H9 (cell line): ENCODE measurements around the gene GALNT7. TPM values are rescaled to one million over a fixed set of nuclear protein-coding genes. Genes with fewer than 3 reads are reported as not detected.
"Not testable (repeated sequence)": the region's sequence is repeated elsewhere in the genome, so short reads cannot be mapped to it uniquely, and the experiment has no call there.

Experiments
- DNase-seq: peaks from one replicate; pipeline ENCODE4 v3.0.0-alpha.2; 2017
- H2AFZ ChIP-seq: one replicate; pipeline ENCODE4 v1.6.1; 2013; ENCODE audit warnings: mild to moderate bottlenecking, low read length, control low read depth, moderate library complexity
- H2AK5ac ChIP-seq: 2 replicates; pipeline ENCODE4 v1.6.1; 2013; ENCODE audit warnings: low read length, control low read depth, mixed read lengths; ENCODE audit not compliant: insufficient read length
- H2BK120ac ChIP-seq: one replicate; pipeline ENCODE4 v1.6.1; 2013; ENCODE audit warnings: low read depth, mild to moderate bottlenecking, low read length, control low read depth, inconsistent platforms; ENCODE audit not compliant: poor library complexity, severe bottlenecking
- H2BK12ac ChIP-seq: 2 replicates; pipeline ENCODE4 v1.6.1; 2013; ENCODE audit warnings: low read length, control low read depth, mixed read lengths, low read depth; ENCODE audit not compliant: insufficient read length
- H2BK15ac ChIP-seq: 2 replicates; pipeline ENCODE4 v1.6.1; 2013; ENCODE audit warnings: low read depth, low read length, control low read depth
- H2BK20ac ChIP-seq: one replicate; pipeline ENCODE4 v1.6.1; 2013; ENCODE audit warnings: low read depth, mild to moderate bottlenecking, low read length, control low read depth, inconsistent platforms; ENCODE audit not compliant: poor library complexity, severe bottlenecking
- H2BK5ac ChIP-seq: 2 replicates; pipeline ENCODE4 v1.6.1; 2013; ENCODE audit warnings: low read length, control low read depth, mixed read lengths; ENCODE audit not compliant: insufficient read length
- H3K14ac ChIP-seq: 2 replicates; pipeline ENCODE4 v1.6.1; 2013; ENCODE audit warnings: low read length, control low read depth; ENCODE audit not compliant: insufficient read depth
- H3K18ac ChIP-seq: 2 replicates; pipeline ENCODE4 v1.6.1; 2013; ENCODE audit warnings: low read depth, mild to moderate bottlenecking, mixed read lengths, low read length, control low read depth; ENCODE audit not compliant: insufficient read length
- H3K23ac ChIP-seq: 2 replicates; pipeline ENCODE4 v1.6.1; 2013; ENCODE audit warnings: low read length, control low read depth, mixed read lengths, low read depth; ENCODE audit not compliant: insufficient read length
- H3K23me2 ChIP-seq: 2 replicates; pipeline ENCODE4 v1.6.1; 2013; ENCODE audit warnings: low read depth, mild to moderate bottlenecking, mixed read lengths, low read length, control low read depth; ENCODE audit not compliant: insufficient read length, poor library complexity, severe bottlenecking
- H3K27ac ChIP-seq: 2 replicates; pipeline ENCODE4 v1.5.1; 2013; ENCODE audit warnings: low read length, control low read depth, mixed read lengths, low read depth; ENCODE audit not compliant: insufficient read length
- H3K27me3 ChIP-seq: 2 replicates; pipeline ENCODE4 v1.6.1; 2013; ENCODE audit warnings: low read length, control low read depth, inconsistent platforms; ENCODE audit not compliant: insufficient read depth
- H3K4ac ChIP-seq: 2 replicates; pipeline ENCODE4 v1.6.1; 2013; ENCODE audit warnings: low read depth, mild to moderate bottlenecking, control low read depth, inconsistent platforms, low read length, moderate library complexity
- H3K4me1 ChIP-seq: 2 replicates; pipeline ENCODE4 v1.6.1; 2013; ENCODE audit warnings: low read length, control low read depth, inconsistent platforms; ENCODE audit not compliant: insufficient read depth
- H3K4me2 ChIP-seq: 2 replicates; pipeline ENCODE4 v1.6.1; 2013; ENCODE audit warnings: low read length, control low read depth, mixed read lengths; ENCODE audit not compliant: insufficient read length, insufficient read depth
- H3K56ac ChIP-seq: 2 replicates; pipeline ENCODE4 v1.6.1; 2013; ENCODE audit warnings: low read depth, mild to moderate bottlenecking, mixed read lengths, low read length, control low read depth; ENCODE audit not compliant: insufficient read length
- H3K79me1 ChIP-seq: 2 replicates; pipeline ENCODE4 v1.6.1; 2013; ENCODE audit warnings: low read depth, mild to moderate bottlenecking, moderate library complexity, low read length, control low read depth, inconsistent platforms; ENCODE audit not compliant: insufficient read depth, poor library complexity, severe bottlenecking
- H3K79me2 ChIP-seq: 2 replicates; pipeline ENCODE4 v1.6.1; 2013; ENCODE audit warnings: low read length, control low read depth, inconsistent platforms; ENCODE audit not compliant: insufficient read depth
- H3K9ac ChIP-seq: 2 replicates; pipeline ENCODE4 v1.6.1; 2013; ENCODE audit warnings: low read length, control low read depth, mixed read lengths; ENCODE audit not compliant: insufficient read length; ENCODE audit errors: extremely low read depth
- H3K9me3 ChIP-seq: one replicate; pipeline ENCODE4 v1.6.1; 2013; ENCODE audit warnings: low read depth, low read length, inconsistent platforms; ENCODE audit not compliant: control insufficient read depth
- H3T11ph ChIP-seq: one replicate; pipeline ENCODE4 v1.6.1; 2013; ENCODE audit warnings: mild to moderate bottlenecking, low read length, control low read depth, inconsistent platforms
- H4K20me1 ChIP-seq: one replicate; pipeline ENCODE4 v1.6.1; 2013; ENCODE audit not compliant: control insufficient read depth, insufficient read length, insufficient read depth
- H4K5ac ChIP-seq: 2 replicates; pipeline ENCODE4 v1.6.1; 2013; ENCODE audit warnings: low read depth, mild to moderate bottlenecking, mixed read lengths, low read length, control low read depth; ENCODE audit not compliant: insufficient read length
- H4K8ac ChIP-seq: replicated peaks from 2 replicates; pipeline ENCODE4 v1.6.1; 2013; ENCODE audit warnings: low read length, control low read depth, mixed read lengths, low read depth; ENCODE audit not compliant: insufficient read length
- H4K91ac ChIP-seq: 2 replicates; pipeline ENCODE4 v1.6.1; 2013; ENCODE audit warnings: low read depth, mild to moderate bottlenecking, moderate library complexity, mixed read lengths, low read length, control low read depth; ENCODE audit not compliant: insufficient read length
- H3K27ac Mint-ChIP-seq, 3 experiments: 2 replicates in 2 of 3; 3 replicates in 1 of 3; pipeline ENCODE4 v1.8.0; 2020 to 2021; ENCODE audit warnings: mixed read lengths in 3 of 3, mild to moderate bottlenecking in 1 of 3, moderate library complexity in 1 of 3
- H3K27me3 Mint-ChIP-seq: 2 replicates; pipeline ENCODE4 v1.8.0; 2021; ENCODE audit warnings: low read depth, mild to moderate bottlenecking, moderate library complexity, mixed read lengths
- H3K36me3 Mint-ChIP-seq, 3 experiments: 2 replicates in 2 of 3; 3 replicates in 1 of 3; pipeline ENCODE4 v1.8.0; 2020 to 2021; ENCODE audit warnings: low read depth in 3 of 3, mixed read lengths in 3 of 3; ENCODE audit not compliant: insufficient read depth in 1 of 3
- H3K4me1 Mint-ChIP-seq, 2 experiments: 2 replicates each; pipeline ENCODE4 v1.8.0; 2020; ENCODE audit warnings: mixed read lengths in 2 of 2
- H3K4me3 Mint-ChIP-seq, 2 experiments: 2 replicates in 1 of 2; 3 replicates in 1 of 2; pipeline ENCODE4 v1.8.0; 2020 to 2021; ENCODE audit warnings: mild to moderate bottlenecking in 2 of 2, mixed read lengths in 2 of 2, moderate library complexity in 1 of 2
- H3K9me3 Mint-ChIP-seq, 2 experiments: 2 replicates in 1 of 2; 3 replicates in 1 of 2; pipeline ENCODE4 v1.8.0; 2020; ENCODE audit warnings: mild to moderate bottlenecking in 2 of 2, mixed read lengths in 2 of 2, moderate library complexity in 1 of 2
- CTCF ChIP-seq: fragments of 200-600 bp; sonication (generic); conservative IDR thresholded peaks from 3 replicates; pipeline ENCODE4 v1.8.0; 2021; ENCODE audit warnings: antibody characterized with exemption, mild to moderate bottlenecking
- WGBS: extraction: QIAGEN DNeasy Blood & Tissue Kit; methylation state at CpG from one replicate; pipeline ENCODE4 v1.1.7; 2013; ENCODE audit warnings: missing lambda C conversion rate, low lambda C conversion rate, mixed read lengths; ENCODE audit not compliant: insufficient read length; ENCODE audit errors: extremely low coverage; 5-methylcytosine and 5-hydroxymethylcytosine counted together
- total RNA-seq: library from RNA; stranded (reverse); gene quantifications from 2 replicates; pipeline ENCODE4 v1.2.1, GENCODE V29; 2021

GALNT7 gene
- total RNA-seq, 1 experiment from 2014 or later = 57.3 TPM

DNA sequence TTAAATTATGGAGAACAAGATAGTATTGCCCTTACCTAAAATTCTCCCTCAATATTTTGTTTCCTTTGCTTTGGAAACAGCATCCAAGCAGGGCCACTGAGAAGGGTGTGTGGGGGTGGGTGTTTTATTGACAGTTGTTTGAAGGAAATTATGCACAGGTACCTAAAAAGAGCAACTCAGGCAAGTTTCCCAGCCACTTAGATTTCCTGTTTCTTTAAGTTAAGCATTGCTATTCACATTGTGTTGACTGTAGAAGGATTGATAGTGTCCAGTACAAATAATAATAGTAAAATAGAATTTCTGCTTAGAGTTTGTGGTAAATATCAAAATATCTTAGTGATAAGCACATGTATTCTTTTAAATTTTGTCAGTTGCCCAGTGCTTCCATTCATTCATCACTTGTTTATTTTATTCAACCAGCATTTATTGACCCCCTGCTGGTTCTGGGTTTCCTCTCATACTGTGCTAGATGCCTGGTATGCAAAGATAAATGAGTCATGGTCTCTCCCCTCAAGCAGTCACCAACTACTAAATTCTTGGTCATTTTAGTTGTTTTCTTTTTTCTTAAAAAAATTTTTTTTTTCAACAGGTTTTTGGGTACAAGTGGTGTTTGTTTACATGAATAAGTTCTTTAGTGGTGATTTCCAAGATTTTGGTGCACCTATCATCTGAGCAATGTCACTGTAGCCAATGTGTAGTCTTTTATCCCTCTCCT lies 50.0 kb downstream of the GALNT7 start:
- no peak overlapping the region for H3K14ac ChIP-seq
- H2AFZ ChIP-seq = no peak overlapping the region
- no peaks in the 10 kb centered on the region for H3K27me3 Mint-ChIP-seq
- TF ChIP-seq CTCF = no peak
- DNase-seq = no peak
- H4K91ac ChIP-seq = no peak overlapping the region
- H3K4me2 ChIP-seq = no peak overlapping the region
- no peak overlapping the region for H3T11ph ChIP-seq
- H3K9ac ChIP-seq = no peak overlapping the region
- no peaks in the 10 kb centered on the region for H3K23me2 ChIP-seq
- peaks cover 4% of the 10 kb centered on the region; the same call in 1 of the 2 replicates for H3K4me1 ChIP-seq
- H3K18ac ChIP-seq = no peak overlapping the region
- H3K4ac ChIP-seq = no peak overlapping the region
- H3K79me1 ChIP-seq = no peaks in the 10 kb centered on the region
- no peak overlapping the region for H3K23ac ChIP-seq
- H2BK12ac ChIP-seq = no peak overlapping the region
- H2AK5ac ChIP-seq = no peak overlapping the region
- no peak overlapping the region for H2BK20ac ChIP-seq
- peaks cover 5 to 9% (median 8%) of the 10 kb centered on the region in 3 experiments; a peak in 5 of 7 replicates for H3K36me3 Mint-ChIP-seq
- H4K20me1 ChIP-seq = no peaks in the 10 kb centered on the region
- H3K27ac ChIP-seq = peak overlapping the region; percentile 32
- H4K5ac ChIP-seq = no peak overlapping the region
- H3K27me3 ChIP-seq = no peaks in the 10 kb centered on the region
- H3K4me1 Mint-ChIP-seq = peaks cover 33 to 49% of the 10 kb centered on the region in 2 experiments
- H4K8ac ChIP-seq = no peak overlapping the region
- H2BK15ac ChIP-seq = no peak overlapping the region
- H3K79me2 ChIP-seq = peaks cover 15% of the 10 kb centered on the region; the same call in 1 of the 2 replicates
- no peaks in the 10 kb centered on the region for H3K9me3 ChIP-seq
- no peak overlapping the region for H3K4me3 Mint-ChIP-seq
- no peak overlapping the region for H2BK120ac ChIP-seq
- H2BK5ac ChIP-seq = no peak overlapping the region
- H3K27ac Mint-ChIP-seq = peak overlapping the region in 2 of 3 experiments; percentile 78 to 90; a peak in 4 of 7 replicates
- peaks cover 6 to 7% of the 10 kb centered on the region in 2 experiments; a peak in 4 of 5 replicates for H3K9me3 Mint-ChIP-seq
- H3K56ac ChIP-seq = no peak overlapping the region

DNA sequence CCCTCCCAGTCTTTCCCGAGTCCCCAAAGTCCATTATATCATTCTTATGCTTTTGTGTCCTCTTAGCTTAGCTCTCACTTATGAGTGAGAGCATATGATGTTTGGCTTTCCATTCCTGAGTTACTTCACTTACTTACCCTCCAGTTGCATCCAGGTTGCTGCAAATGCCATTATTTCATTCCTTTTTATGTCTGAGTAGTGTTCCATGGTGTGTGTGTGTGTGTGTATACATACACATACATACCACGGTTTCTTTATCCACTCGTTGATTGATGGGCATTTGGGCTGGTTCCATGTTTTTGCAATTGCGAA lies 50.5 kb downstream of the GALNT7 start:
- not testable (repeated sequence) for H3K9me3 Mint-ChIP-seq, H2AFZ ChIP-seq, H2AK5ac ChIP-seq, H4K5ac ChIP-seq, H4K20me1 ChIP-seq, H2BK20ac ChIP-seq, H2BK120ac ChIP-seq, H3K23ac ChIP-seq, H3K4me3 Mint-ChIP-seq, H3T11ph ChIP-seq, H3K18ac ChIP-seq, H3K4ac ChIP-seq, H2BK12ac ChIP-seq, H3K4me2 ChIP-seq, H3K79me1 ChIP-seq, H3K27me3 ChIP-seq, H3K23me2 ChIP-seq, DNase-seq, H3K56ac ChIP-seq, H2BK5ac ChIP-seq, H3K9ac ChIP-seq, H4K91ac ChIP-seq, H3K14ac ChIP-seq, H3K9me3 ChIP-seq, H4K8ac ChIP-seq, H3K4me1 ChIP-seq, H3K27me3 Mint-ChIP-seq, H2BK15ac ChIP-seq
- Mint-ChIP-seq H3K27ac (peak overlapping the region in 2 of 3 experiments; percentile 78 to 90; a peak in 2 of 7 replicates), H3K4me1 (peaks cover 38 to 50% of the 10 kb centered on the region in 2 experiments), H3K36me3 (peaks cover 6 to 15% (median 11%) of the 10 kb centered on the region in 3 experiments; a peak in 6 of 7 replicates)
- H3K27ac ChIP-seq = peak overlapping the region; percentile 32
- no CpG with 5 or more reads among the region's 4 CpGs for WGBS
- H3K79me2 ChIP-seq = peaks cover 15% of the 10 kb centered on the region; the same call in 1 of the 2 replicates
